Measurements from ENCODE around the gene MIEF2.

The MIEF2 gene

DNA sequence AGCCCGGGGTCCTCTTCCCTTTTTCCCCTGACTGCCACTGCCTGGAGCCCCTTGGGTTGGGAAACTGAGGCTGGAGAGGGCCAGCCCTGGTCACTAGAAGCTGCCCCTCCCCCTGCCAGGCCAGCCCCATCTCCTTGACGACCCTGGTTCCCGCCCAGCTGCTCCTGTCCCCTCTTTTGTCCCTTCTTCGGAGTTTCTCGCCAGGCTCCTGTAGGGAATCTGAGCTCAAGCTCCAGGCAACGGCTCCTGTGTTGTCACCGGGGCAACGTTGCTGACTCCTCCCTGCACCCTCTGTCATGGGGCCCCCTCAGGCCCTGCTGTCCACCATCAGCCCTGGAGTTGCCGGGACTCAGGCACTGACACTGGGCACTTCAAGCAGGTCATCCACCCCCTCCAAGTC is 29.3 kb upstream of the MIEF2 start:
- TF ChIP-seq CTCF (IDR thresholded peaks at IDR 0.05) = no peak
- Histone ChIP-seq H3K27me3 (no peaks in the 10 kb centered on the region), H3K9me3 (no peaks in the 10 kb centered on the region), H3K27ac (no peak overlapping the region), H3K36me3 (peaks cover 0 to 40% (median 27%) of the 10 kb centered on the region in 3 donors), H3K4me3 (no peak overlapping the region), H3K4me1 (peaks cover 0 to 22% (median 13%) of the 10 kb centered on the region in 4 donors)
- intact Hi-C loops (cut with DNase I; ENCODE audit: low total_unique reads) = no loop called here
- DNase-seq = no peak

- Histone ChIP-seq H3K4me3 (no peak overlapping the region), H3K27me3 (no peaks in the 10 kb centered on the region), H3K9me3 (no peaks in the 10 kb centered on the region), H3K36me3 (peaks cover 13 to 68% (median 54%) of the 10 kb centered on the region in 3 donors), H3K4me1 (peaks cover 0 to 13% (median 5%) of the 10 kb centered on the region in 4 donors), H3K27ac (no peak overlapping the region)
- no peak for DNase-seq
- intact Hi-C loops (cut with DNase I; ENCODE audit: low total_unique reads) = no loop called here
- TF ChIP-seq CTCF (IDR thresholded peaks at IDR 0.05) = no peak
These were observed 26.5 kb upstream of the MIEF2 start for GRCh38 chr17:18233803-18234518.

- no peak for DNase-seq
- Histone ChIP-seq H3K4me3 (no peak overlapping the region), H3K36me3 (peaks cover 13 to 77% (median 54%) of the 10 kb centered on the region in 3 donors), H3K4me1 (peaks cover 0 to 13% (median 5%) of the 10 kb centered on the region in 4 donors), H3K27ac (peak overlapping the region; percentile 5 to 67), H3K9me3 (no peaks in the 10 kb centered on the region), H3K27me3 (no peaks in the 10 kb centered on the region)
- intact Hi-C loops (cut with DNase I; ENCODE audit: low total_unique reads) = no loop called here
- TF ChIP-seq CTCF (IDR thresholded peaks at IDR 0.05) = no peak
These were observed 25.5 kb upstream of the MIEF2 start for GRCh38 chr17:18234853-18235380.

DNA sequence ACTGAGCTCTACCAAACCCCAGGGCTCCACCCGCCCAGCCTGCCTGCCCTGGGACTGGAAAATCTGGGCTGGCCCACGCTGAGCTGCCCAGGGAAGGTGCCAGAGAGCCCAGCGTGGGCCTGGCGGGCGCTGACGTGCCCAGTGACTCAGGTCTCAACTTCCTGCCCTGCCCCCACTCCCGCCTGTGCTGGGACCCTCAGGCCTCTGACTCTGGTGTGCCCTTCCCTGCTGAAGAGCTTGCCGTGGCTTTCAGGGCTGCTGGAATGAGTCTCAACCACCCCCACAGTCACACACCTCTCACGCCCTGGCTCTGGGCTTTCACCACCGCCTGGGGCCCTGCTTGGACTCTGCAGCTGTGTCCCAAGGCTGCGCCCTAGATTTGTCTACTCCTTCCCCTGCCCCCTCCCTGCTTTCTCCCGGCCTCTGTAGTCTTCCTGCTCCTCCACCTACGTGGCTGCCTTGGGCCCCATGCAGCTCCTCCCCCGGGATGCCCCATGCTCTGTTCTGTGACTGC is 24.7 kb upstream of the MIEF2 start:
- DNase-seq = peak in 1 of 2 donors; percentile 77
- TF ChIP-seq CTCF (IDR thresholded peaks at IDR 0.05) = no peak
- Histone ChIP-seq H3K36me3 (peaks cover 13 to 86% (median 54%) of the 10 kb centered on the region in 3 donors), H3K27me3 (no peaks in the 10 kb centered on the region), H3K4me3 (no peak overlapping the region), H3K4me1 (peaks cover 0 to 13% (median 5%) of the 10 kb centered on the region in 4 donors), H3K9me3 (no peaks in the 10 kb centered on the region), H3K27ac (peak overlapping the region; percentile 5 to 67)
- intact Hi-C loops (cut with DNase I; ENCODE audit: low total_unique reads) = no loop called here

GRCh38 chr17:18236494-18236893 is 24.0 kb upstream of the MIEF2 start:
- no peak for DNase-seq
- H3K9me3 ChIP-seq = no peaks in the 10 kb centered on the region
- H3K36me3 ChIP-seq = peaks cover 13 to 93% (median 54%) of the 10 kb centered on the region in 3 donors
- no peak for TF ChIP-seq CTCF (IDR thresholded peaks at IDR 0.05)
- no peak overlapping the region for H3K27ac ChIP-seq
- peaks cover 0 to 13% (median 5%) of the 10 kb centered on the region in 4 donors for H3K4me1 ChIP-seq
- no peaks in the 10 kb centered on the region for H3K27me3 ChIP-seq
- intact Hi-C loops (cut with DNase I; ENCODE audit: low total_unique reads) = no loop called here
- H3K4me3 ChIP-seq = no peak overlapping the region
